ENCODE results near the gene IVD. TPM values are rescaled to one million over a fixed set of nuclear protein-coding genes. Genes with fewer than 3 reads are reported as not detected.

IVD gene
- total RNA-seq, 2 experiments from 2014 or later, result 70.3 to 87.2 TPM

- Mint-ChIP-seq H3K36me3 (peaks cover 13% of the 10 kb centered on the region), H3K4me1 (peaks cover 7% of the 10 kb centered on the region), H3K27ac (no peak overlapping the region), H3K9me3 (ENCODE audit: low read depth) (no peaks in the 10 kb centered on the region), H3K4me3 (no peak overlapping the region), H3K27me3 (no peaks in the 10 kb centered on the region)
- DNase-seq, result no peak
- ATAC-seq, result no peak
- CTCF ChIA-PET, result no interaction called here
Observed at GRCh38 chr15:40464595-40465185, 59.1 kb downstream of the IVD start.

GRCh38 chr15:40465939-40466338 is 60.3 kb downstream of the IVD start:
- CTCF ChIA-PET, result no interaction called here
- no peaks in the 10 kb centered on the region for H3K9me3 Mint-ChIP-seq (ENCODE audit: low read depth)
- H3K4me1 Mint-ChIP-seq, result peaks cover 7% of the 10 kb centered on the region
- H3K36me3 Mint-ChIP-seq, result peaks cover 13% of the 10 kb centered on the region
- DNase-seq (no peak), ATAC-seq (no peak)
- no peak overlapping the region for H3K27ac Mint-ChIP-seq
- H3K27me3 Mint-ChIP-seq, result no peaks in the 10 kb centered on the region
- H3K4me3 Mint-ChIP-seq, result no peak overlapping the region

- H3K27ac Mint-ChIP-seq, result peak overlapping the region; percentile 46
- H3K27me3 Mint-ChIP-seq, result no peaks in the 10 kb centered on the region
- no peak for ATAC-seq
- no peak overlapping the region for H3K4me3 Mint-ChIP-seq
- peaks cover 13% of the 10 kb centered on the region for H3K36me3 Mint-ChIP-seq
- DNase-seq, result no peak
- no peaks in the 10 kb centered on the region for H3K9me3 Mint-ChIP-seq (ENCODE audit: low read depth)
- CTCF ChIA-PET, result no interaction called here
- peaks cover 9% of the 10 kb centered on the region for H3K4me1 Mint-ChIP-seq
Observed at GRCh38 chr15:40466426-40467260, 61.0 kb downstream of the IVD start.

- Mint-ChIP-seq H3K27me3 (no peaks in the 10 kb centered on the region), H3K4me1 (peaks cover 15% of the 10 kb centered on the region), H3K9me3 (ENCODE audit: low read depth) (no peaks in the 10 kb centered on the region), H3K36me3 (peaks cover 13% of the 10 kb centered on the region), H3K27ac (no peak overlapping the region), H3K4me3 (no peak overlapping the region)
- CTCF ChIA-PET, result no interaction called here
- no peak for ATAC-seq
- no peak for DNase-seq
Observed at GRCh38 chr15:40467261-40467615, 61.6 kb downstream of the IVD start.

GRCh38 chr15:40468898-40469331 is 63.3 kb downstream of the IVD start:
- H3K4me1 Mint-ChIP-seq, result peaks cover 21% of the 10 kb centered on the region
- no peak overlapping the region for H3K4me3 Mint-ChIP-seq
- no peak overlapping the region for H3K27ac Mint-ChIP-seq
- no peak for ATAC-seq
- CTCF ChIA-PET, result interaction anchor here (1.6 kb wide), 1 partner anchor 38 kb away, joined by 5 read pairs; no protein-coding TSS in a partner anchor
- H3K9me3 Mint-ChIP-seq (ENCODE audit: low read depth), result no peaks in the 10 kb centered on the region
- no peak for DNase-seq
- H3K27me3 Mint-ChIP-seq, result no peaks in the 10 kb centered on the region
- peaks cover 9% of the 10 kb centered on the region for H3K36me3 Mint-ChIP-seq

GRCh38 chr15:40469776-40470390 is 64.3 kb downstream of the IVD start:
- Mint-ChIP-seq H3K9me3 (ENCODE audit: low read depth) (no peaks in the 10 kb centered on the region), H3K4me1 (peaks cover 21% of the 10 kb centered on the region), H3K27me3 (no peaks in the 10 kb centered on the region), H3K4me3 (peak overlapping the region; percentile 24), H3K27ac (no peak overlapping the region), H3K36me3 (peaks cover 7% of the 10 kb centered on the region)
- DNase-seq (no peak), ATAC-seq (no peak)
- CTCF ChIA-PET, result interaction anchor here (1.0 to 1.9 kb wide), 4 partner anchors 11 to 48 kb away, joined by 3 to 5 read pairs (median 4); no protein-coding TSS in a partner anchor

GRCh38 chr15:40470423-40471104 is 65.0 kb downstream of the IVD start, which contains the start of gene CHST14:
TSS of gene CHST14 (plus strand) at chr15:40470984. CDS start at chr15:40471214, 230 bp downstream.
- Mint-ChIP-seq H3K27me3 (no peaks in the 10 kb centered on the region), H3K27ac (peak within 1 kb of the TSS; percentile 80), H3K36me3 (peaks cover 4% of the 10 kb centered on the region), H3K4me1 (peaks cover 21% of the 10 kb centered on the region), H3K9me3 (ENCODE audit: low read depth) (no peaks in the 10 kb centered on the region), H3K4me3 (peak within 1 kb of the TSS; percentile 84)
- CTCF ChIA-PET, result interaction anchor here (1.0 to 1.9 kb wide), 4 partner anchors 11 to 49 kb away, joined by 3 to 5 read pairs (median 4); no protein-coding TSS in a partner anchor
- ATAC-seq (peak; percentile 87), DNase-seq (peak; percentile 59)

Other genes with a start within 250 kb of the IVD start
- gene BUB1B, start 244.7 kb upstream of the IVD start, total RNA-seq, result 100 to 1,000 TPM in 1 of 2 experiments, 10 to 100 TPM in 1; 89.5 to 107 TPM
- gene PAK6, start 166.7 kb upstream of the IVD start, total RNA-seq, result 1 to 10 TPM; 1.0 to 1.7 TPM
- gene ANKRD63, start 122.7 kb upstream of the IVD start, total RNA-seq, result not detected
- 100 to 1,000 TPM; 104 to 120 TPM for gene PLCB2, start 97.9 kb upstream of the IVD start, total RNA-seq
- 10 to 100 TPM in 1 of 2 experiments, 1 to 10 TPM in 1; 4.9 to 10.2 TPM for gene INAFM2, start 82.1 kb upstream of the IVD start, total RNA-seq
- 1 to 10 TPM in 1 of 2 experiments, under 1 TPM in 1; 0.45 to 1.5 TPM for gene CCDC9B, start 64.9 kb upstream of the IVD start, total RNA-seq
- gene PHGR1, start 54.8 kb upstream of the IVD start, total RNA-seq, result not detected
- gene DISP2, start 47.6 kb upstream of the IVD start, total RNA-seq, result under 1 TPM; 0.23 to 0.37 TPM
- 10 to 100 TPM; 77.1 to 82.0 TPM for gene KNSTRN, start 23.1 kb upstream of the IVD start, total RNA-seq
- 10 to 100 TPM; 24.1 to 25.6 TPM for gene BAHD1, start 35.2 kb downstream of the IVD start, total RNA-seq
- 10 to 100 TPM; 12.3 to 12.6 TPM for gene CHST14, start 65.2 kb downstream of the IVD start, total RNA-seq
- gene CCDC32, start 159.2 kb downstream of the IVD start, total RNA-seq, result 10 to 100 TPM; 24.4 to 27.8 TPM
- 10 to 100 TPM; 17.6 to 17.7 TPM for gene RPUSD2, start 163.5 kb downstream of the IVD start, total RNA-seq
- 10 to 100 TPM; 52.1 to 75.0 TPM for gene KNL1, start 188.5 kb downstream of the IVD start, total RNA-seq

Measured in activated CD8-positive, alpha-beta memory T cell treated with anti-CD3 and anti-CD28 coated beads, Interleukin-2, amount 10 ng/mL, durations not matched to agents 7 days and 5 days (primary cell).